Fibroblast of lung (primary cell): ENCODE results near the gene TMEM208.

Source experiments
- EZH2 ChIP-seq: IDR thresholded peaks from 2 replicates; pipeline ENCODE4 v1.5.1; 2012; ENCODE audit warnings: low read length, control low read depth, mild to moderate bottlenecking; ENCODE audit errors: missing control alignments
- TF ChIP-seq, protein P1 (sequence below), 2 donors: IDR thresholded peaks in 1 of 2; conservative IDR thresholded peaks in 1 of 2; 1 replicate in 1 of 2; 2 replicates in 1 of 2; pipeline ENCODE4 v1.5.1; 2011 to 2012; ENCODE audit warnings: low read length in 2 of 2, control low read depth in 1 of 2, inconsistent platforms in 1 of 2, low read depth in 1 of 2, mild to moderate bottlenecking in 1 of 2

DNA sequence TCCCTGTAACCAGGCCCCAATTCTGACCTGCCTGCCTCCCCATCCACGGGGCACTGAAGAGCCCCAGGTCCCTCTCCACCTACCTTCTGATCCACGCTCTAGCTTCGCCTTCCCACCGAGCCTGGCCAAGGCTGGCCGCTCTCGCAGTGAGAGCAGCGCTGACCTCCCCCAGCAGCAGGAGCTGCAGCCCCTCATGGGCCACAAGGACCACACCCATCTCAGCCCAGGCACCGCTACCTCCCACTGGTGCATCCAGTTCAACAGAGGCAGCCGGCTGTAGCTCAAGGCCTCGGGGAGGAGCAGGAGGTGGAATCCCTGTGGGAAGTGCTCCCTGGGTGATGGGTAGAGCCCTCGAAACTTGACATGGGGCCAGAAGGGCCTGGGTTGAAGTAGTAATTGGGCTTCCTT, 44.0 kb downstream of the TMEM208 start:
- TF ChIP-seq EZH2, result no peak
- TF ChIP-seq, protein P1, sequence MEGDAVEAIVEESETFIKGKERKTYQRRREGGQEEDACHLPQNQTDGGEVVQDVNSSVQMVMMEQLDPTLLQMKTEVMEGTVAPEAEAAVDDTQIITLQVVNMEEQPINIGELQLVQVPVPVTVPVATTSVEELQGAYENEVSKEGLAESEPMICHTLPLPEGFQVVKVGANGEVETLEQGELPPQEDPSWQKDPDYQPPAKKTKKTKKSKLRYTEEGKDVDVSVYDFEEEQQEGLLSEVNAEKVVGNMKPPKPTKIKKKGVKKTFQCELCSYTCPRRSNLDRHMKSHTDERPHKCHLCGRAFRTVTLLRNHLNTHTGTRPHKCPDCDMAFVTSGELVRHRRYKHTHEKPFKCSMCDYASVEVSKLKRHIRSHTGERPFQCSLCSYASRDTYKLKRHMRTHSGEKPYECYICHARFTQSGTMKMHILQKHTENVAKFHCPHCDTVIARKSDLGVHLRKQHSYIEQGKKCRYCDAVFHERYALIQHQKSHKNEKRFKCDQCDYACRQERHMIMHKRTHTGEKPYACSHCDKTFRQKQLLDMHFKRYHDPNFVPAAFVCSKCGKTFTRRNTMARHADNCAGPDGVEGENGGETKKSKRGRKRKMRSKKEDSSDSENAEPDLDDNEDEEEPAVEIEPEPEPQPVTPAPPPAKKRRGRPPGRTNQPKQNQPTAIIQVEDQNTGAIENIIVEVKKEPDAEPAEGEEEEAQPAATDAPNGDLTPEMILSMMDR (conservative IDR thresholded peaks at IDR 0.05 in 1 of 2, IDR thresholded peaks at IDR 0.05 in 1 of 2; ENCODE audit: low read depth in 1 of 2, low read length in 2 of 2), result no peak
